Right cardiac atrium (tissue), 5 donors: ENCODE measurements around the gene USP28. TPM values are rescaled to one million over a fixed set of nuclear protein-coding genes. Genes with fewer than 3 reads are reported as not detected.

Source experiments
- ATAC-seq, 2 donors: fragments of 200-7000 bp; cut with Tn5 transposase; one replicate each; pipeline versions ENCODE4 v1.8.0 to v1.9.1; 2020; ENCODE audit warnings: moderate library complexity in 2 of 2, mild to moderate bottlenecking in 1 of 2
- DNase-seq, 3 donors: peaks; one replicate each; pipeline ENCODE4 v3.0.0-alpha.2; 2020
- H3K27ac ChIP-seq: one replicate; pipeline ENCODE4 v1.5.1; 2013; ENCODE audit warnings: mild to moderate bottlenecking, low read length, control low read depth, moderate library complexity
- H3K27me3 ChIP-seq: one replicate; pipeline ENCODE4 v1.6.1; 2013; ENCODE audit not compliant: control insufficient read depth, insufficient read depth
- H3K4me1 ChIP-seq: one replicate; pipeline ENCODE4 v1.6.1; 2013; ENCODE audit warnings: low read length; ENCODE audit not compliant: control insufficient read depth, insufficient read depth
- H3K4me3 ChIP-seq: one replicate; pipeline ENCODE4 v1.5.1; 2013; ENCODE audit warnings: low read length, control low read depth
- H3K9me3 ChIP-seq: one replicate; pipeline ENCODE4 v1.6.1; 2013; ENCODE audit warnings: low read length; ENCODE audit not compliant: control insufficient read depth
- WGBS: extraction: QIAGEN DNeasy Blood & Tissue Kit; methylation state at CpG from one replicate; pipeline ENCODE4 v1.1.7; 2013; 5-methylcytosine and 5-hydroxymethylcytosine counted together
- intact Hi-C, 4 donors: fragments of 100-400 bp; cut with DNase I; formaldehyde crosslinking; loops; one replicate each; pipeline versions ENCODE4 v1.11.0 to v1.14.0; 2022 to 2023
- polyA plus RNA-seq: library from polyadenylated mRNA; stranded (reverse); fragments of 200-250 nt; gene quantifications from one replicate; pipeline ENCODE4 v1.2.3, GENCODE V29; 2013
- total RNA-seq, 4 donors: library from RNA; stranded (reverse); fragmentation: NEBNext Ultra II Directional; extraction: Animal tissue kit (Norgen Biotek cat#: 25700); gene quantifications; one replicate each; pipeline ENCODE4 v1.2.1, GENCODE V29; 2021
- donor health status: healthy with polysubstance abuse.
- donor health status: DM: no; HTN: yes; CAD: no.
- donor health status: DM: no; HTN: no; CAD: no.
- donor health status: DM: no; HTN: yes; CAD: no; lungs with severe emphysema.
- donor health status: DM: yes; HTN: yes; CAD: no.

Gene USP28
- total and polyA plus RNA-seq, 5 donors = 39.8 to 109 (median 99.3) TPM

DNA sequence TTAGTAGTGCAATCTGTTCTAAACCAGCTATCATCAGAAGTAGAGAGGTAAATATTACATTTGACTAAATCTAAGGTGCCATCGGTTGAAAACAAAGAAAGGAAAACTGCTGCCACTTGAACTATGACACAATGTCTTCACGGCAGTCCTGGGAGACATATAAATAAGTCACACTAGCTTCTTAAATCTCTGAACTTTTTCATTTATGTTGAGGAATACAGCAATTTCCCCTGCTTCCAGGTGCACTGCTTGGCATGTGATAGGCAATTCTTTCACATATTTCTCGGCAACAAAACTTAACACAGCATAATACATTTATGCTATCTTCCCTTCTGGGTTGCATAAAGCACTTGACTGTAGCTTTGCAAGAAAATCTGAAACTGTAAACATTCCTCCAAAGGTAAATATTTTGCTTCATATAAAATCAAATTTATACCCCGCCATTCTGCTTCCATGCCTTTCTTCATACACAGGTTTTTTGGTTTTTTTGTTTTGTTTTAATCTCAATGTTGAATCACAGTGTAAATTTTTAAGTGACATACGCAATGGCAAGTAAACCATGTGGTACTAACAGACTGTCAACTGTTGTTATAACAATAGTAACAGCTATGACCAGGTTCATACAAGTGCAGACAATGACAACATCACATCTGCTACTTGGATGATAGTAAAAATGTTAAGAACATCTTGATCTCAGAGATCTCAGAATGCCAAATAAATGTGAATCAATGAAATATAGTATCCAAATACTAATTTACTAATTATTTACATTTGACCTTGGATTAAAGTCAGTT is 18.2 kb downstream of the USP28 start:
- no peak for DNase-seq
- no peaks in the 10 kb centered on the region for H3K27me3 ChIP-seq
- no peak for ATAC-seq
- intact Hi-C loops = no loop called here
- no peak overlapping the region for H3K27ac ChIP-seq
- no peaks in the 10 kb centered on the region for H3K9me3 ChIP-seq
- H3K4me3 ChIP-seq = no peak overlapping the region
- H3K4me1 ChIP-seq = peaks cover 4% of the 10 kb centered on the region
- 64% methylated on average over 5 of the region's 5 CpGs for WGBS

DNA sequence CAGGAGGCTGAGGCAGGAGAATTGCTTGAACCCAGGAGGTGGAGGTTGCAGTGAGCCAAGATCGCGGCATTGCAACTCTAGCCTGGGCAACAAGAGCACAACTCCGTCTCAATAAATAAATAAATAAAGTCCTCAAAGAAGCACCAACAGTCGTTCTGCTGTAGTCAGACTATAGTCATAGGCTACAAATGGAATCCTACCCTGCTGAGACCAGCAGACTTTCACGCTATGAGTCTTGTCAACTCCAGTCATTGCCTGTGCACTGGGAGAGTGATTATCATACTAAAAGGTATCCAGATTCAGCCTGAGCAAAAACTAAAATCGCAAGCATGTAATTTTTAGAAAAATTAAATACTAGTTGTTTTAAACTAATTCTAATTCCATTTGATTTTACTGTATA is 19.6 kb downstream of the USP28 start:
- H3K4me1 ChIP-seq = peaks cover 4% of the 10 kb centered on the region
- DNase-seq (no peak), ATAC-seq (no peak)
- intact Hi-C loops = no loop called here
- 92% methylated on average over 6 of the region's 6 CpGs for WGBS
- H3K9me3 ChIP-seq = no peaks in the 10 kb centered on the region
- H3K27me3 ChIP-seq = no peaks in the 10 kb centered on the region
- H3K27ac ChIP-seq = no peak overlapping the region
- H3K4me3 ChIP-seq = no peak overlapping the region

DNA sequence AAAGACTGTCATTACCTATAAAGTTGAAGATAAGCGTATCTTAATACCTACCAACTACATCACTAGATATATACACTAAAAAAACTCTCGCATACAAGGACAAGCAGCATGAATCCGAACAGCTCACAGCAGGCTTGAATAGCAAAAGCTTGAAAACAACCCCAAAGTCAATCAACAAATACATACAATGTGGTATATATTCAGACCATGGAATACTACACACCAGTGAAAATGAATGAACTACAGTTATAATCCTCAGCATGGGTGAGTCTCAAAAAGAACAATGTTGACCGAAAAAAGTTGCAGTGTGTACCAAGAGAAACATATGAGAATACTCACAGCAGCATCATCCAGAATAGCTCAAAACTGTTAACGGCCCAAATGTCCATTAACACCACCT is 25.2 kb downstream of the USP28 start:
- WGBS = 97% methylated on average over 5 of the region's 5 CpGs

GRCh38 chr11:113849713-113850112 is 25.7 kb downstream of the USP28 start:
- Histone ChIP-seq H3K9me3 (no peaks in the 10 kb centered on the region), H3K27me3 (no peaks in the 10 kb centered on the region), H3K4me1 (peaks cover 3% of the 10 kb centered on the region), H3K27ac (no peak overlapping the region), H3K4me3 (no peak overlapping the region)
- 66% methylated on average over 4 of the region's 4 CpGs for WGBS
- no peak for DNase-seq
- intact Hi-C loops = no loop called here
- ATAC-seq = no peak

More for the DNA sequence above, 25.2 kb downstream of the USP28 start:
- H3K27me3 ChIP-seq = no peaks in the 10 kb centered on the region
- H3K4me3 ChIP-seq = no peak overlapping the region
- DNase-seq (no peak), ATAC-seq (no peak)
- no peak overlapping the region for H3K27ac ChIP-seq
- intact Hi-C loops = no loop called here
- H3K9me3 ChIP-seq = no peaks in the 10 kb centered on the region
- peaks cover 3% of the 10 kb centered on the region for H3K4me1 ChIP-seq

- no peak for DNase-seq
- H3K27me3 ChIP-seq = no peaks in the 10 kb centered on the region
- intact Hi-C loops = no loop called here
- peaks cover 3% of the 10 kb centered on the region for H3K4me1 ChIP-seq
- no peaks in the 10 kb centered on the region for H3K9me3 ChIP-seq
- no peak overlapping the region for H3K27ac ChIP-seq
- H3K4me3 ChIP-seq = no peak overlapping the region
- ATAC-seq = no peak
Observed at GRCh38 chr11:113847580-113847979, 27.8 kb downstream of the USP28 start.

DNA sequence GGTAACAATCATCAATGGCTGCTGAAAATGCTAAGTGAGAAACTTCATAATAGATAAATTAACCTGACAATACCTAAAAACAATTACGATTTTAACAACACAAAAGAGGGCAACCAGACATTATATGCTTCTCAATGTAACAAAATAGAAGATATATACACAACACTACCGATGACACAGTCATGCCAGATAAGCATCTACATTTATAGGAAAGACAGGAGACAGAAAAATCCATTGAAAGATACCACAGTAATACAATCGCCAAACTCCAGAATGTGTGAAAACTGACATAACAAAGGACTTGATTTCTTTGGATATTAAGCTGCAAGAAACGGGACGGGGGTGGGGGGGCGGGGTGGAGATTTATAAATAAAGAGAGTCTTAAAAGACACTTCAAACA is 28.3 kb downstream of the USP28 start:
- no peak for ATAC-seq
- WGBS = 79% methylated on average over 6 of the region's 6 CpGs
- no peaks in the 10 kb centered on the region for H3K9me3 ChIP-seq
- no peak for DNase-seq
- peaks cover 3% of the 10 kb centered on the region for H3K4me1 ChIP-seq
- intact Hi-C loops = no loop called here
- no peak overlapping the region for H3K27ac ChIP-seq
- H3K27me3 ChIP-seq = no peaks in the 10 kb centered on the region
- H3K4me3 ChIP-seq = no peak overlapping the region

- ATAC-seq (no peak), DNase-seq (no peak)
- intact Hi-C loops = no loop called here
- Histone ChIP-seq H3K27ac (no peak overlapping the region), H3K4me1 (peaks cover 3% of the 10 kb centered on the region), H3K4me3 (no peak overlapping the region), H3K9me3 (no peaks in the 10 kb centered on the region), H3K27me3 (no peaks in the 10 kb centered on the region)
- 93% methylated on average over 1 of the region's 1 CpG for WGBS
Observed at GRCh38 chr11:113841691-113842090, 33.7 kb downstream of the USP28 start.

DNA sequence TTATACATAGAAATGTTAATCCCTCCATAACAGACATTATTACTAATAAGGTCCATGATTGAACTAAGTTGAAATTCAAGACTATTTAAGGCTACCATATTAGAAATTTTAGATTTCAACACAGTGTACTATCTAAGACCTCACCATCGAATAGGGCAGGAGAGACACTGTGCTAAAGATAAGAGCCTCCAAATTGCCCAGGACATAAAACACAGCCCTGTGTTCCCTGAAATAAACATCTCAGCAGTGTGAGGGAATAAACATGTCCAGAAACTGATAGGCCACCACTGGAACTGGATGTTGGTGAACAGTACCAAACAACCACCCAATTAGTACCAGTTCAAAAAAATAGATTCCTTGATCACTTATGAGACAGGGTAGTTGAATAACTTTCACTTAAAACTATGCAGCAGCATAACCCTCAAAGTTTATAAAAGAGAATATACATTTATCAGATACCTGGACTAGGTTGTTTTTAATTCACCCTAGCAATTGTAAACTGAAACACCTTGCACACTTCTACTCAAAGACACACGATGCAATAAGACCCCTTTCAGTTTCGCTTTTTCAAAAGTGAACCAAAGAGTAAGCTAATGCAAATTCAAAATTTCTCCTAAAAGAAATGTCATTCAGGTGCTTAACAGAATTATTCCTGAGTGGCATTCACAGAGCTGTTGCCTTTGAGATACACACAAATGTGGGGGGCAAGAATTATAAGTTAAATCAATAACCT is 34.3 kb downstream of the USP28 start:
- Histone ChIP-seq H3K9me3 (no peaks in the 10 kb centered on the region), H3K27me3 (no peaks in the 10 kb centered on the region), H3K4me1 (peaks cover 3% of the 10 kb centered on the region), H3K27ac (no peak overlapping the region), H3K4me3 (no peak overlapping the region)
- intact Hi-C loops = no loop called here
- peak in 1 of 2 donors; percentile 60 for ATAC-seq
- WGBS = 75% methylated on average over 3 of the region's 3 CpGs
- no peak for DNase-seq

DNA sequence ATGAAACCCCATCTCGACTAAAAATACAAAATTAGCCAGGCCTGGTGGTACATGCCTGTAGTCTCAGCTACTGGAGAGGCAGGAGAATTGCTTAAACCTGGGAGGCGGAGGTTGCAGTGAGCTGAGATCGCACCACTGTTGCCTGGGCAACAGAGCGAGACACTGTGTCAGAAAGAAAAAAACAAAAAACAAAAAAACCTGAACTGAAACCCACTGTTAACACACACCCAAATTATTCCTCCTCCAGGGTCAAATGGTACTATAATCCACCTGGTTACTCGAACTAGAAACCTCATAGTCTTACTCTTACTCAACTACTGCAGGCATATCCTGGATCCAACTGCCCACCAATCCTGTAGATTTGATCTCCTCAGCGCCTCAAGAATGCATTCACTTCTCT is 35.5 kb downstream of the USP28 start:
- no peak for DNase-seq
- no peak overlapping the region for H3K27ac ChIP-seq
- no peaks in the 10 kb centered on the region for H3K9me3 ChIP-seq
- H3K27me3 ChIP-seq = no peaks in the 10 kb centered on the region
- peaks cover 3% of the 10 kb centered on the region for H3K4me1 ChIP-seq
- no peak for ATAC-seq
- intact Hi-C loops = no loop called here
- WGBS = 94% methylated on average over 6 of the region's 6 CpGs
- no peak overlapping the region for H3K4me3 ChIP-seq

- no peak overlapping the region for H3K4me3 ChIP-seq
- DNase-seq (no peak), ATAC-seq (no peak)
- H3K27me3 ChIP-seq = no peaks in the 10 kb centered on the region
- intact Hi-C loops = no loop called here
- H3K9me3 ChIP-seq = no peaks in the 10 kb centered on the region
- H3K27ac ChIP-seq = no peak overlapping the region
- peaks cover 3% of the 10 kb centered on the region for H3K4me1 ChIP-seq
- WGBS = 64% methylated on average over 2 of the region's 2 CpGs
Observed at GRCh38 chr11:113838005-113838404, 37.4 kb downstream of the USP28 start.

GRCh38 chr11:113835306-113835705 is 40.1 kb downstream of the USP28 start:
- Histone ChIP-seq H3K9me3 (no peaks in the 10 kb centered on the region), H3K27me3 (no peaks in the 10 kb centered on the region), H3K4me3 (no peak overlapping the region), H3K4me1 (peaks cover 3% of the 10 kb centered on the region), H3K27ac (no peak overlapping the region)
- DNase-seq = no peak
- 64% methylated on average over 4 of the region's 4 CpGs for WGBS
- ATAC-seq = peak in 1 of 2 donors; percentile 51
- intact Hi-C loops = no loop called here
